Measurements from ENCODE around the gene TRPM3. TPM values are rescaled to one million over a fixed set of nuclear protein-coding genes. Genes with fewer than 3 reads are reported as not detected.

TRPM3 gene
- polyA plus RNA-seq, 3 donors from 2014 or later, result not detected

GRCh38 chr9:70910598-70910997 lies 210.8 kb downstream of the TRPM3 start:
- Mint-ChIP-seq H3K27ac (no peak overlapping the region), H3K4me3 (no peak overlapping the region), H3K9me3 (peaks cover 0 to 11% (median 3%) of the 10 kb centered on the region in 6 donors), H3K4me1 (no peaks in the 10 kb centered on the region), H3K27me3 (ENCODE audit: low read depth in 3 of 3) (peaks cover 0 to 5% (median 0%) of the 10 kb centered on the region in 3 donors), H3K36me3 (no peaks in the 10 kb centered on the region)
- DNase-seq, result no peak

GRCh38 chr9:70902692-70903131 lies 218.7 kb downstream of the TRPM3 start:
- peaks cover 0 to 5% (median 0%) of the 10 kb centered on the region in 3 donors for H3K27me3 Mint-ChIP-seq (ENCODE audit: low read depth in 3 of 3)
- no peaks in the 10 kb centered on the region for H3K4me1 Mint-ChIP-seq
- no peak overlapping the region for H3K4me3 Mint-ChIP-seq
- H3K36me3 Mint-ChIP-seq, result no peaks in the 10 kb centered on the region
- no peak overlapping the region for H3K27ac Mint-ChIP-seq
- DNase-seq, result no peak
- no peaks in the 10 kb centered on the region for H3K9me3 Mint-ChIP-seq

- H3K4me1 Mint-ChIP-seq, result no peaks in the 10 kb centered on the region
- no peaks in the 10 kb centered on the region for H3K9me3 Mint-ChIP-seq
- no peak overlapping the region for H3K27ac Mint-ChIP-seq
- H3K36me3 Mint-ChIP-seq, result no peaks in the 10 kb centered on the region
- H3K27me3 Mint-ChIP-seq (ENCODE audit: low read depth in 3 of 3), result peaks cover 0 to 5% (median 0%) of the 10 kb centered on the region in 3 donors
- DNase-seq, result no peak
- no peak overlapping the region for H3K4me3 Mint-ChIP-seq
Measured at GRCh38 chr9:70902171-70902570, 219.2 kb downstream of the TRPM3 start.

DNA sequence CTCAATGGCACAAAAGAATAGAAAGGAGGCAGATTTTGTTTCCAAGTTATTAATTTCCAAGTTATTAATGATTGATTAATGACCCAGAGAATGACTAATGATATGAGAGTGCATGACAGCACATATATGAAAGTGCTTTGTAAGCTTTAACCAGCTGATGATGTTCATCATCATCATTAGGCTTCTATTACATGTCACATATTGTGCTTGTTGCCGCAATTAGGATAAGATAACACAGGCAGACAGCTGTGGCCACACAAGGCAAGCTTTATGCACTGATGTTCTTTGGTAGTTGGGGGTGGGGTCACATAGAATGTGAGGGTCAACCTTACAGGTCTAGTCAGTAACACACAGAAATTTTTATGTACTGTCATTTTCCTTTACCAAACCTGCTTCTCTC lies 219.7 kb downstream of the TRPM3 start:
- Mint-ChIP-seq H3K4me3 (no peak overlapping the region), H3K9me3 (no peaks in the 10 kb centered on the region), H3K27ac (no peak overlapping the region), H3K4me1 (no peaks in the 10 kb centered on the region), H3K27me3 (ENCODE audit: low read depth in 3 of 3) (peaks cover 0 to 5% (median 0%) of the 10 kb centered on the region in 3 donors), H3K36me3 (no peaks in the 10 kb centered on the region)
- no peak for DNase-seq

DNA sequence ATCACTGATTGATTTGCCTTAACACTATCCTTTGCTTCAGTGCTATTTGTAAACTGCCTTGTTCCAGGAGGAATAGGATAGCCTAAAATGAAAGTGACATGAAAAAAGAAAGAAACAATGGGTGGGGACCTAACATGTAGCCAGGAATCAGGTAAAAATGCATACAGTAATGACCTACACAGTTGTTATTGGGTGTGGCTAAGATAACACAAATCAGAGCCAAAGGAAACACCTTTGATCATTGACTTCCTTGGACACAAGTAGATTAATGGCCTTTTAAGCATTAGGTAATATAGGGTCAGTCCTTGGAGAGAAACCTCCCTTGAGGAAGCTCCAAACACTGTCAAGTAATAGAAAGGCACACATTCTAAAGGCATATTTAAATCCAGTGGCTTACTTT lies 220.4 kb downstream of the TRPM3 start:
- H3K36me3 Mint-ChIP-seq, result no peaks in the 10 kb centered on the region
- peaks cover 0 to 5% (median 3%) of the 10 kb centered on the region in 3 donors for H3K27me3 Mint-ChIP-seq (ENCODE audit: low read depth in 3 of 3)
- H3K27ac Mint-ChIP-seq, result no peak overlapping the region
- no peak for DNase-seq
- no peak overlapping the region for H3K4me3 Mint-ChIP-seq
- H3K9me3 Mint-ChIP-seq, result no peaks in the 10 kb centered on the region
- H3K4me1 Mint-ChIP-seq, result no peaks in the 10 kb centered on the region

DNA sequence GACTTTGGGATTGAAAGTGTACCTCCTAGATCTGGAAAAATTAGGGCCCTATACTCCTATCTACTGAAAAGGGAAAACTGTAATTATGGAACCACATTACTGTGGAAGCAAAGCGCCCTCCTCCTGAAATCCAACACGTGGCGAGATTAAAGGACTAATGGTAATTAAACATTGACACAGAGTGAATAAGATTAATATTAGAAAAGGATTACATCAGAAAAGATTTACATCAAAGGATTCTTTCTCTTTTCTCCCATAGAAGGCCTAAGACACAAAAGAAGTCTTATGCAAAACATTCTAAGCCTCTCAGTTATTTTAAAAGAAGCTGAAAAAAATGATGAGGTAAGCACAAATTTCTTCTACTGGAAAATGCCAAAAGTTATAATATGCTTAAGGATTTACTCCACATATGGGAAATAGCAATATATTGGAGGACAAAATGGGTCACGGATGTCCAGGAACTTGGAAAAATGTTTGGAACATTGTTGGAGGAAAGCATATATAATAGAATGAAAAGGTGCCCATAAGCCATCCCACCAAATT lies 227.8 kb downstream of the TRPM3 start:
- peaks cover 1 to 8% (median 3%) of the 10 kb centered on the region in 3 donors for H3K27me3 Mint-ChIP-seq (ENCODE audit: low read depth in 3 of 3)
- H3K4me1 Mint-ChIP-seq, result no peaks in the 10 kb centered on the region
- no peaks in the 10 kb centered on the region for H3K36me3 Mint-ChIP-seq
- no peak overlapping the region for H3K27ac Mint-ChIP-seq
- no peak for DNase-seq
- peaks cover 0 to 1% (median 0%) of the 10 kb centered on the region in 6 donors for H3K9me3 Mint-ChIP-seq
- no peak overlapping the region for H3K4me3 Mint-ChIP-seq

DNA sequence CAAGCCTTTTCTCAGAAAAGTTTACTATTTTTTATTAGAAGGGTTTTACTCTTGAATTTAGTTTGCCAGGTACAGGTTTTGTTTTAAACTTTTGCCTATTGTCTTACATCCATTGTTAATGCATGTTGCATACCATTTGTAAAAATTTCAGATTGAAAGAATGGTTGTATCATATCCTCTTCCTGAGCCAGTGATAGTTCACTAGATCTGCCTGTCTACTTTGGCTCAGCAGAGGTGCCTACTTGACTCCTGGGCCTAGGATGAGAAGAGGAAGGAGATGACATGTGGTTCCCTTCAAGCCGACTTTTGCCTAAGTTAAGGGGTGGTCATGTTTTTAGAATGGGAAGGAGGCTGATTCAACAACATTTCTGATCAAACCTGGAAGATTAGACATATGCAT lies 232.9 kb downstream of the TRPM3 start:
- H3K4me1 Mint-ChIP-seq, result no peaks in the 10 kb centered on the region
- H3K36me3 Mint-ChIP-seq, result no peaks in the 10 kb centered on the region
- H3K4me3 Mint-ChIP-seq, result no peak overlapping the region
- peaks cover 0 to 8% (median 3%) of the 10 kb centered on the region in 3 donors for H3K27me3 Mint-ChIP-seq (ENCODE audit: low read depth in 3 of 3)
- peaks cover 0 to 8% (median under 1%) of the 10 kb centered on the region in 6 donors for H3K9me3 Mint-ChIP-seq
- no peak for DNase-seq
- H3K27ac Mint-ChIP-seq, result no peak overlapping the region

DNA sequence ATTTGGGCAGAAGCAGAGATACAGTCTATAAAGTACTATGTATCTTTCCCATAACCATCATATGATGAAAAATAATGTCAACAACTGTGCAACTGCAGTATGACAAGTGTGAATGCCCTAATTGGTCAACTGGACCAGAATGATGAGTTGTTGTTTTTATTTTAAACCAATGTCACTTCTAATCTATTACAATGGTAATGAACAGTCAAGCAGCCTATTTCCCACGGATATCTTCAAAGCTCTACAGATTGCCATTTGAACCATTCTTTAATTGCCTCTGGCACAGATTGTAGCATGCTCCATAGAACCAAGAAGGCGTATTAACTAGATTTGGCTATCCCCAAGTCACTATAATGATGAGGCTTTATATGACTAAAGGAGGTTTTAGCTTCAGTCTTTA lies 233.6 kb downstream of the TRPM3 start:
- Mint-ChIP-seq H3K27ac (no peak overlapping the region), H3K9me3 (peaks cover 0 to 8% (median under 1%) of the 10 kb centered on the region in 6 donors), H3K4me1 (no peaks in the 10 kb centered on the region), H3K36me3 (no peaks in the 10 kb centered on the region), H3K4me3 (no peak overlapping the region), H3K27me3 (ENCODE audit: low read depth in 3 of 3) (peaks cover 0 to 8% (median 3%) of the 10 kb centered on the region in 3 donors)
- DNase-seq, result no peak

DNA sequence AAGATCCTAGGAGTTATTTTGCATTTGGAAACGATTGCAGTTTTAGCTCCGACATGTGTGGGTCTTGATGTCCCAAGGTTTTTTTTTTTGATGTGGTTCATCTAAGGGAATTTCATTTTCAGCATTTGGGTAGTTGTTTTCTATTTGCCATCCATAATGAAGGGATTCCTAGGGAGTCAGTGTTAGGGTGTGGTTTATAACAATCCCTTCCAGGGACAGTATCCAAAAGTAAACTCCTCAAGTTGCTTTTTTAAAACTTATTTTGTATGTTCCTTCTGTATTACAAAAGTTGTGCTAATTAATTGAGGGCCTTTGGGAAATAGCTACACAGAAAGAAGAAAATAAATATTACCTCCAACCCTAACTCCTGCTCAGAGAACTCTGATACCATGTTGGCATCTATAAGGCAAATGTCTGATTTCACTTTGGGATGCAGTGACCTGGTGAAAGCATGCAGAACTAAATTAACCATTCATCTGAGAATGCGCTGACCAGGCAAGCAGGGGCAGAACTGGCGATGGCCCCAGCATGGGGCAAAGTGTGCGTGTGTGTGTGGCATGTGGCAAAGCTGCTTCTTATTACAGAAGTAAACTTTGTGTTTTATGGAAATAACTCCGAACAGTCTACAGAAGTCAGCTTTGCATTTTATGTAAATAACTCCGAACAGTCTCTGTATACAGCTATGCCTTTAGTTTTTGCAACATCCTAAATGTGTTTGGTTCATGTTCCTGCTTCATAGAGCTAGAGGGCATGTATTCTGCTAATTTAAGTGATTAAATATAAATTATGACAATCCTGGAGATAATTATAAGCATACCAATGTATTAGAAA lies 237.2 kb downstream of the TRPM3 start:
- no peak overlapping the region for H3K4me3 Mint-ChIP-seq
- DNase-seq, result no peak
- H3K27me3 Mint-ChIP-seq (ENCODE audit: low read depth in 3 of 3), result peaks cover 0 to 6% (median 2%) of the 10 kb centered on the region in 3 donors
- no peaks in the 10 kb centered on the region for H3K4me1 Mint-ChIP-seq
- H3K9me3 Mint-ChIP-seq, result peaks cover 0 to 10% (median 0%) of the 10 kb centered on the region in 6 donors
- no peak overlapping the region for H3K27ac Mint-ChIP-seq
- no peaks in the 10 kb centered on the region for H3K36me3 Mint-ChIP-seq

GRCh38 chr9:70883056-70883455 lies 238.4 kb downstream of the TRPM3 start:
- Mint-ChIP-seq H3K4me1 (no peaks in the 10 kb centered on the region), H3K36me3 (no peaks in the 10 kb centered on the region), H3K4me3 (no peak overlapping the region), H3K9me3 (peaks cover 0 to 7% (median 0%) of the 10 kb centered on the region in 6 donors), H3K27me3 (ENCODE audit: low read depth in 3 of 3) (peaks cover 0 to 2% (median 2%) of the 10 kb centered on the region in 3 donors), H3K27ac (no peak overlapping the region)
- DNase-seq, result no peak

- H3K4me3 Mint-ChIP-seq, result no peak overlapping the region
Measured at GRCh38 chr9:70881333-70881732, 240.1 kb downstream of the TRPM3 start.

DNA sequence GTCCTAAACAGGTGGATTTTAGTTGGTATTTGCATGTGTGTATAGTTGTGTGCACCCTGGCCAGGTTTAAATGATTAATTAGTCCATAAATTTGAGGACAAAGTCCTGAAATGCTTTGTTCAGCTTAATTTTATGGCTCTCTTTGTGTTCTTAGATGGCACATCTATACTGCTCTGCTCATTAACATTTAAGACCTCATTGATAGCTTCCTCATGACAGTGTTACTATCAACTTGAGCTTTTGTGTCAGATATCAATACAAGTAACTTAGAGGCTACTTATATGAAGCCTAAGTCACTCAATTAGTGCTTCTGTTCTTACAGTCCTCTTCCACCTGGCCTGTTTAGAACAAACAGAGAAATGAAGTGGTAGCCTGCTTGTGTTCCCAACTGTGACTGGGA lies 240.9 kb downstream of the TRPM3 start:
- peaks cover 0 to 2% (median 0%) of the 10 kb centered on the region in 3 donors for H3K27me3 Mint-ChIP-seq (ENCODE audit: low read depth in 3 of 3)
- no peak for DNase-seq
- no peaks in the 10 kb centered on the region for H3K36me3 Mint-ChIP-seq
- no peak overlapping the region for H3K27ac Mint-ChIP-seq
- no peaks in the 10 kb centered on the region for H3K4me1 Mint-ChIP-seq
- no peak overlapping the region for H3K4me3 Mint-ChIP-seq
- H3K9me3 Mint-ChIP-seq, result peaks cover 0 to 4% (median 0%) of the 10 kb centered on the region in 6 donors

More at GRCh38 chr9:70881333-70881732, 240.1 kb downstream of the TRPM3 start:
- Mint-ChIP-seq H3K27ac (no peak overlapping the region), H3K4me1 (no peaks in the 10 kb centered on the region), H3K9me3 (peaks cover 0 to 7% (median 0%) of the 10 kb centered on the region in 6 donors), H3K27me3 (ENCODE audit: low read depth in 3 of 3) (peaks cover 0 to 2% (median 0%) of the 10 kb centered on the region in 3 donors), H3K36me3 (no peaks in the 10 kb centered on the region)
- no peak for DNase-seq

- no peaks in the 10 kb centered on the region for H3K36me3 Mint-ChIP-seq
- no peak for DNase-seq
- H3K27me3 Mint-ChIP-seq (ENCODE audit: low read depth in 3 of 3), result no peaks in the 10 kb centered on the region
- no peak overlapping the region for H3K27ac Mint-ChIP-seq
- H3K9me3 Mint-ChIP-seq, result peaks cover 0 to 2% (median 0%) of the 10 kb centered on the region in 6 donors
- H3K4me1 Mint-ChIP-seq, result no peaks in the 10 kb centered on the region
- H3K4me3 Mint-ChIP-seq, result no peak overlapping the region
Measured at GRCh38 chr9:70878576-70878975, 242.8 kb downstream of the TRPM3 start.

DNA sequence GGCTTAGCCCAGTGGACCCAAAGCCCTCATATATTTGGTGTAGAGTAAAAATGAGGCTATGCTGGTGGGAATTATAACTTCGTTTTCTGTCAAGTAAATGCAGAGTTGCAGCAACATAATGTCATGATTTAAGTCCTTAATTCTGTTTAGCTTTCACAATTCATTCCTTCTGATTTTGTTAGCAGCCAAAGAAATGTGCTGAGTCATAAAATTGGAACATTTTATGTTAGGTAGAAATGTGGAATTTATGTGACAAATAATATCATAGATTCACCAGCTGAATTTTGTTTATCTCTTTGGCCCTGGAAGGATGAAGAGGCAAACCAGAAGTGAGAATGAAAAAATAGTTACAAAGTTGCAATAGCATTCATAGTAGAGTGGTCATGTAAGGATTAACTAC lies 247.0 kb downstream of the TRPM3 start:
- Mint-ChIP-seq H3K27ac (no peak overlapping the region), H3K4me1 (no peaks in the 10 kb centered on the region), H3K4me3 (no peak overlapping the region), H3K9me3 (peaks cover 0 to 4% (median 0%) of the 10 kb centered on the region in 6 donors), H3K27me3 (ENCODE audit: low read depth in 3 of 3) (no peaks in the 10 kb centered on the region), H3K36me3 (no peaks in the 10 kb centered on the region)
- DNase-seq, result no peak

All from immature natural killer cell (primary cell).